A673 (cell line): ENCODE results near the gene MIAT. TPM values are rescaled to one million over a fixed set of nuclear protein-coding genes. Genes with fewer than 3 reads are reported as not detected.

ENCODE experiments used
- BruUV-seq: library from RNA; stranded (reverse); fragments of 400-500 nt; replicated peaks from 2 replicates; lab custom pipeline; 2021; lab: Mats Ljungman, UMichigan
- CTCF ChIA-PET: fragments of 300-600 bp; sonication (Branson Sonifier 250); formaldehyde crosslinking; loops from one replicate; lab custom pipeline; 2022; ENCODE audit warnings: antibody characterized with exemption; lab: Charles Lee
- POLR2A ChIA-PET: fragments of 300-600 bp; sonication (Branson Sonifier 250); formaldehyde crosslinking; loops from one replicate; lab custom pipeline; 2022; ENCODE audit warnings: antibody characterized with exemption; ENCODE audit not compliant: low non-redundant PET; lab: Charles Lee
- DNase-seq: peaks from one replicate; pipeline ENCODE4 v3.0.0-alpha.2; 2015; ENCODE audit warnings: low spot score
- H3K27ac ChIP-seq: fragments of 200-600 bp; sonication (generic); 2 replicates; pipeline ENCODE4 v1.5.1; 2016; ENCODE audit warnings: mixed run types, low read depth, mild to moderate bottlenecking, mixed read lengths, antibody characterized with exemption, low read length; ENCODE audit not compliant: poor library complexity, severe bottlenecking
- H3K27me3 ChIP-seq: fragments of 200-600 bp; sonication (generic); replicated peaks from 2 replicates; pipeline ENCODE4 v1.6.1; 2017; ENCODE audit warnings: mixed run types, low read depth, mild to moderate bottlenecking, mixed read lengths, antibody characterized with exemption, low read length; ENCODE audit not compliant: insufficient read depth, poor library complexity
- H3K36me3 ChIP-seq: fragments of 200-600 bp; sonication (generic); 2 replicates; pipeline ENCODE4 v1.6.1; 2016; ENCODE audit warnings: mixed run types, mild to moderate bottlenecking, mixed read lengths, antibody characterized with exemption, low read length; ENCODE audit not compliant: insufficient read depth, poor library complexity, severe bottlenecking
- H3K4me1 ChIP-seq: fragments of 200-600 bp; sonication (generic); 2 replicates; pipeline ENCODE4 v1.6.1; 2017; ENCODE audit warnings: mixed run types, mild to moderate bottlenecking, mixed read lengths, antibody characterized with exemption, low read length; ENCODE audit not compliant: insufficient read depth, poor library complexity, severe bottlenecking
- H3K4me3 ChIP-seq: fragments of 200-600 bp; sonication (generic); 2 replicates; pipeline ENCODE4 v1.5.1; 2016; ENCODE audit warnings: low read depth, mixed run types, mild to moderate bottlenecking, mixed read lengths, low read length; ENCODE audit not compliant: poor library complexity, severe bottlenecking
- H3K9me3 ChIP-seq: fragments of 200-600 bp; sonication (generic); 2 replicates; pipeline ENCODE4 v1.6.1; 2016; ENCODE audit warnings: mixed run types, low read depth, mild to moderate bottlenecking, mixed read lengths, antibody characterized with exemption, low read length; ENCODE audit not compliant: poor library complexity, severe bottlenecking
- CTCF ChIP-seq: fragments of 300-800, 200-600 bp; sonication (generic); conservative IDR thresholded peaks from 2 replicates; pipeline ENCODE4 v1.5.1; 2017; ENCODE audit warnings: low read depth, mild to moderate bottlenecking, antibody characterized with exemption, low read length, moderate library complexity, mixed read lengths
- EZH2 ChIP-seq: fragments of 200-600 bp; sonication (generic); IDR thresholded peaks from 2 replicates; pipeline ENCODE4 v1.6.1; 2017; ENCODE audit warnings: borderline replicate concordance, low read depth, mild to moderate bottlenecking, mixed read lengths, antibody characterized with exemption, low read length; ENCODE audit not compliant: poor library complexity, severe bottlenecking
- intact Hi-C: fragments of 100-400 bp; cut with micrococcal nuclease; formaldehyde crosslinking; loops from one replicate; pipeline ENCODE4 v1.10.0; 2022; ENCODE audit not compliant: unreplicated experiment
- total RNA-seq: library from RNA; stranded (reverse); gene quantifications from 2 replicates; pipeline ENCODE4 v1.2.3, GENCODE V29; 2021

The MIAT gene
- total RNA-seq, 1 experiment from 2014 or later, result 6.2 TPM

GRCh38 chr22:26624803-26625202 lies 32.6 kb upstream of the MIAT start:
- no peak for TF ChIP-seq EZH2
- no peak for TF ChIP-seq CTCF

GRCh38 chr22:26629988-26630761 lies 27.2 kb upstream of the MIAT start:
- Histone ChIP-seq H3K36me3 (no peaks in the 10 kb centered on the region), H3K27me3 (no peaks in the 10 kb centered on the region), H3K4me3 (no peak overlapping the region), H3K9me3 (no peaks in the 10 kb centered on the region), H3K27ac (no peak overlapping the region), H3K4me1 (no peaks in the 10 kb centered on the region)
- no TSS peak for BruUV-seq
- ChIA-PET CTCF (interaction anchor here (0.7 kb wide), 1 partner anchor 37 kb away, joined by 5 read pairs; no protein-coding TSS in a partner anchor), POLR2A (no interaction called here)
- DNase-seq, result no peak
- TF ChIP-seq EZH2 (no peak), CTCF (no peak)
- intact Hi-C loops, result no loop called here

More at GRCh38 chr22:26624803-26625202, 32.6 kb upstream of the MIAT start:
- H3K4me3 ChIP-seq, result no peak overlapping the region
- H3K27me3 ChIP-seq, result no peaks in the 10 kb centered on the region
- no peaks in the 10 kb centered on the region for H3K9me3 ChIP-seq
- POLR2A ChIA-PET, result no interaction called here
- intact Hi-C loops, result no loop called here
- no peaks in the 10 kb centered on the region for H3K36me3 ChIP-seq
- H3K4me1 ChIP-seq, result no peaks in the 10 kb centered on the region
- DNase-seq, result no peak
- H3K27ac ChIP-seq, result no peak overlapping the region
- CTCF ChIA-PET, result interaction anchor here (0.6 kb wide), 1 partner anchor 17 kb away, joined by 4 read pairs; no protein-coding TSS in a partner anchor
- no TSS peak for BruUV-seq

GRCh38 chr22:26631282-26631681 lies 26.1 kb upstream of the MIAT start:
- no TSS peak for BruUV-seq
- H3K4me1 ChIP-seq, result no peaks in the 10 kb centered on the region
- DNase-seq, result no peak
- ChIA-PET POLR2A (no interaction called here), CTCF (interaction anchor here (0.5 kb wide), 1 partner anchor 265 kb away, joined by 3 read pairs; no protein-coding TSS in a partner anchor)
- no peak for TF ChIP-seq EZH2
- TF ChIP-seq CTCF, result no peak
- H3K9me3 ChIP-seq, result no peaks in the 10 kb centered on the region
- H3K27me3 ChIP-seq, result no peaks in the 10 kb centered on the region
- no peak overlapping the region for H3K4me3 ChIP-seq
- no peaks in the 10 kb centered on the region for H3K36me3 ChIP-seq
- intact Hi-C loops, result no loop called here
- no peak overlapping the region for H3K27ac ChIP-seq
